ENCODE results near the gene COL25A1.

The COL25A1 gene

GRCh38 chr4:108846568-108846967 is 455.9 kb downstream of the COL25A1 start:
- no peaks in the 10 kb centered on the region for H3K4me1 ChIP-seq (ENCODE audit: control insufficient read depth in 1 of 2, insufficient read depth in 2 of 2, low read length in 2 of 2)
- no peaks in the 10 kb centered on the region for H3K9me3 ChIP-seq (ENCODE audit: control insufficient read depth in 1 of 2, low read length in 2 of 2)
- H3K36me3 ChIP-seq (ENCODE audit: control insufficient read depth in 1 of 2, insufficient read depth in 2 of 2, low read length in 2 of 2) = no peaks in the 10 kb centered on the region

DNA sequence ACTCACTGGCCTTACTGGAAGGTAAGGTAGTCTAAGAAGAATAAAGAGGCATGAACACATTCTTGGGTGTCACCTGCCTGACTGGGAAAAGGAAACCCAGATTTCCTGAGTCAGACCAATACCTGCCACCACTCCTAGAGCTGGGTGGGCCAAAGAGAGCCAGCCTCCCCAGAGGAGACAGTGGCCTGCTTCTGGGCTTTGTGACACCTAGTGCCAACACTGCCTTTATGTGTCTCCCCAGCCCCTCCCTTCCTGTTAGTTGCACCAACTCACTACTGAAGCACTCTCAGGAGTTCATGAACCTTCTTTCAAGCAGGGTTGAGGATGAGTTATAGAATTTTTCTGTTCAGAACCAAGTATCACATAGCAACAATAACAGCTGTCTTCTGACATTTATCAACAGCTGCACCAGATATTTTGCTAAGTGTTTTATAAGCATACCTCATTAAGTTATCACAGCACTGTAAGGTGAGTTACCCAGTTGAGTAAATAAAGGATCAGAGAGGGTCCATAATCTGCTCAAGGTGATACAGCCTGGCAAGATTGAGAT is 462.0 kb downstream of the COL25A1 start:
- no peak overlapping the region for H3K27ac ChIP-seq (ENCODE audit: low read depth, low read length)
- no peaks in the 10 kb centered on the region for H3K9me3 ChIP-seq (ENCODE audit: control insufficient read depth in 1 of 2, low read length in 2 of 2)
- no peaks in the 10 kb centered on the region for H3K4me1 ChIP-seq (ENCODE audit: control insufficient read depth in 1 of 2, insufficient read depth in 2 of 2, low read length in 2 of 2)
- no peaks in the 10 kb centered on the region for H3K27me3 ChIP-seq (ENCODE audit: control insufficient read depth in 1 of 2, insufficient read depth in 2 of 2, low read length in 2 of 2)
- H3K36me3 ChIP-seq (ENCODE audit: control insufficient read depth in 1 of 2, insufficient read depth in 2 of 2, low read length in 2 of 2) = no peaks in the 10 kb centered on the region
- no peak overlapping the region for H3K4me3 ChIP-seq (ENCODE audit: low read depth in 1 of 2, low read length in 2 of 2)
- H3K9ac ChIP-seq (ENCODE audit: low read depth in 1 of 2, low read length in 2 of 2) = no peak overlapping the region

More at GRCh38 chr4:108846568-108846967, 455.9 kb downstream of the COL25A1 start:
- Histone ChIP-seq H3K9ac (ENCODE audit: low read depth in 1 of 2, low read length in 2 of 2) (no peak overlapping the region), H3K27ac (ENCODE audit: low read depth, low read length) (no peak overlapping the region), H3K27me3 (ENCODE audit: control insufficient read depth in 1 of 2, insufficient read depth in 2 of 2, low read length in 2 of 2) (no peaks in the 10 kb centered on the region), H3K4me3 (ENCODE audit: low read depth in 1 of 2, low read length in 2 of 2) (no peak overlapping the region)

DNA sequence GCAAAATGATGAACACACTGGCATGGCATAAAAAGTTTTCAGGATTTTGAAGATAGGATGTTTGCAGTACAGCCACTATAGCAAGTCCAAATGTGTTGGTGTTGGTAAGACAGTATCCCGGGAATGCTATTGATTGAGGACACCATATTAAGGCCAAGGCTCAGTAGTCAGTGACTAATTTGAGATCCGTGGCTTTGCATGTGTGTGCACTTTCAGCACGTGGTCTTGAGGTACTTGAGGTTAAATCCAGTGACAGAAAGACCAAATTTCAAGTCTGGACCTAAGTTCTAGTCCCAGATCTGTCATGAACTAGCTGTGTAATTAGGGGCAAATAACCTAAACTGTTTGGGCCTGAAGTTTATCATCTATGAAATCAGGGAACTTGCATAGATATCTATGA is 463.1 kb downstream of the COL25A1 start:
- H3K4me3 ChIP-seq (ENCODE audit: low read depth in 1 of 2, low read length in 2 of 2) = no peak overlapping the region
- H3K9me3 ChIP-seq (ENCODE audit: control insufficient read depth in 1 of 2, low read length in 2 of 2) = no peaks in the 10 kb centered on the region
- H3K9ac ChIP-seq (ENCODE audit: low read depth in 1 of 2, low read length in 2 of 2) = no peak overlapping the region
- no peaks in the 10 kb centered on the region for H3K27me3 ChIP-seq (ENCODE audit: control insufficient read depth in 1 of 2, insufficient read depth in 2 of 2, low read length in 2 of 2)
- no peak overlapping the region for H3K27ac ChIP-seq (ENCODE audit: low read depth, low read length)
- H3K36me3 ChIP-seq (ENCODE audit: control insufficient read depth in 1 of 2, insufficient read depth in 2 of 2, low read length in 2 of 2) = no peaks in the 10 kb centered on the region
- H3K4me1 ChIP-seq (ENCODE audit: control insufficient read depth in 1 of 2, insufficient read depth in 2 of 2, low read length in 2 of 2) = no peaks in the 10 kb centered on the region

GRCh38 chr4:108838451-108838850 is 464.0 kb downstream of the COL25A1 start:
- Histone ChIP-seq H3K27me3 (ENCODE audit: control insufficient read depth in 1 of 2, insufficient read depth in 2 of 2, low read length in 2 of 2) (no peaks in the 10 kb centered on the region), H3K9me3 (ENCODE audit: control insufficient read depth in 1 of 2, low read length in 2 of 2) (no peaks in the 10 kb centered on the region), H3K27ac (ENCODE audit: low read depth, low read length) (no peak overlapping the region), H3K36me3 (ENCODE audit: control insufficient read depth in 1 of 2, insufficient read depth in 2 of 2, low read length in 2 of 2) (no peaks in the 10 kb centered on the region), H3K4me1 (ENCODE audit: control insufficient read depth in 1 of 2, insufficient read depth in 2 of 2, low read length in 2 of 2) (no peaks in the 10 kb centered on the region), H3K9ac (ENCODE audit: low read depth in 1 of 2, low read length in 2 of 2) (no peak overlapping the region), H3K4me3 (ENCODE audit: low read depth in 1 of 2, low read length in 2 of 2) (no peak overlapping the region)

GRCh38 chr4:108834835-108835384 is 467.5 kb downstream of the COL25A1 start:
- no peak overlapping the region for H3K27ac ChIP-seq (ENCODE audit: low read depth, low read length)

DNA sequence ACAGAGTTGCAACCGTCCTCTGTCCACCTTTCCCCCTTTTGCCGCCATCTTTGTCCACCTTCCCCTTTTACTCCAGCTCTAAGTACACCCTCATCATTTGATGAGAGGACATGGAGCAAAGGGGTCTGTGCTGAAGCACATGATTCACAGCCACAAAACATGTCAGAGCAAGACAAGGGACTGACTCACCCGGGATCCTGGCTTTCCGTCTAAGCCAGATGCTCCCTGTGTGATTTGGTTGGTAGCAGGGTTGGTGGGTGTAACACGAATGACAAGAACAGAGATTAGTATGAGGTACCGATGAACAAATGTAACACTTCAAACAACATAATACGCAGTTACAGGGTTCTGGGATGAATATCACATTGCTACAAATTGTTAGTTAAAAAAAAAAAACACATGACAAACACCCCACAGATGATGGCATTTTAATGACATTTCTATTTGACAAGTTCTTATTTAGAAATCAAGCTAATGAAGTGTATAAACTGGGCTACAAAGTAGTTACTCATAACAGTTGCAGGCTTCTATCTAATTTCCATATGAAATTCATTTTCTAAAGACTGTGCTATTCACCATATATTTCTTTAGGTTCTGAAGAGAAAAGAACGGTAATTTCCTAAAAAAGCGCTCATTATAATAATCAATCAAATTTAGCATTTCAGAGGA is 468.2 kb downstream of the COL25A1 start:
- Histone ChIP-seq H3K4me3 (ENCODE audit: low read depth in 1 of 2, low read length in 2 of 2) (no peak overlapping the region), H3K9me3 (ENCODE audit: control insufficient read depth in 1 of 2, low read length in 2 of 2) (no peaks in the 10 kb centered on the region), H3K4me1 (ENCODE audit: control insufficient read depth in 1 of 2, insufficient read depth in 2 of 2, low read length in 2 of 2) (peaks cover 4 to 12% of the 10 kb centered on the region in 2 donors), H3K27me3 (ENCODE audit: control insufficient read depth in 1 of 2, insufficient read depth in 2 of 2, low read length in 2 of 2) (peaks cover 0 to 3% of the 10 kb centered on the region in 2 donors), H3K9ac (ENCODE audit: low read depth in 1 of 2, low read length in 2 of 2) (no peak overlapping the region), H3K36me3 (ENCODE audit: control insufficient read depth in 1 of 2, insufficient read depth in 2 of 2, low read length in 2 of 2) (no peaks in the 10 kb centered on the region), H3K27ac (ENCODE audit: low read depth, low read length) (no peak overlapping the region)

More at GRCh38 chr4:108834835-108835384, 467.5 kb downstream of the COL25A1 start:
- Histone ChIP-seq H3K9ac (ENCODE audit: low read depth in 1 of 2, low read length in 2 of 2) (no peak overlapping the region), H3K36me3 (ENCODE audit: control insufficient read depth in 1 of 2, insufficient read depth in 2 of 2, low read length in 2 of 2) (no peaks in the 10 kb centered on the region), H3K9me3 (ENCODE audit: control insufficient read depth in 1 of 2, low read length in 2 of 2) (no peaks in the 10 kb centered on the region), H3K4me1 (ENCODE audit: control insufficient read depth in 1 of 2, insufficient read depth in 2 of 2, low read length in 2 of 2) (peaks cover 0 to 8% of the 10 kb centered on the region in 2 donors), H3K4me3 (ENCODE audit: low read depth in 1 of 2, low read length in 2 of 2) (no peak overlapping the region), H3K27me3 (ENCODE audit: control insufficient read depth in 1 of 2, insufficient read depth in 2 of 2, low read length in 2 of 2) (peaks cover 0 to 3% of the 10 kb centered on the region in 2 donors)

GRCh38 chr4:108833046-108833445 is 469.4 kb downstream of the COL25A1 start:
- Histone ChIP-seq H3K9ac (ENCODE audit: low read depth in 1 of 2, low read length in 2 of 2) (no peak overlapping the region), H3K27ac (ENCODE audit: low read depth, low read length) (no peak overlapping the region), H3K4me3 (ENCODE audit: low read depth in 1 of 2, low read length in 2 of 2) (no peak overlapping the region), H3K27me3 (ENCODE audit: control insufficient read depth in 1 of 2, insufficient read depth in 2 of 2, low read length in 2 of 2) (peaks cover 0 to 3% of the 10 kb centered on the region in 2 donors), H3K4me1 (ENCODE audit: control insufficient read depth in 1 of 2, insufficient read depth in 2 of 2, low read length in 2 of 2) (peaks cover 6 to 20% of the 10 kb centered on the region in 2 donors), H3K36me3 (ENCODE audit: control insufficient read depth in 1 of 2, insufficient read depth in 2 of 2, low read length in 2 of 2) (no peaks in the 10 kb centered on the region), H3K9me3 (ENCODE audit: control insufficient read depth in 1 of 2, low read length in 2 of 2) (no peaks in the 10 kb centered on the region)

DNA sequence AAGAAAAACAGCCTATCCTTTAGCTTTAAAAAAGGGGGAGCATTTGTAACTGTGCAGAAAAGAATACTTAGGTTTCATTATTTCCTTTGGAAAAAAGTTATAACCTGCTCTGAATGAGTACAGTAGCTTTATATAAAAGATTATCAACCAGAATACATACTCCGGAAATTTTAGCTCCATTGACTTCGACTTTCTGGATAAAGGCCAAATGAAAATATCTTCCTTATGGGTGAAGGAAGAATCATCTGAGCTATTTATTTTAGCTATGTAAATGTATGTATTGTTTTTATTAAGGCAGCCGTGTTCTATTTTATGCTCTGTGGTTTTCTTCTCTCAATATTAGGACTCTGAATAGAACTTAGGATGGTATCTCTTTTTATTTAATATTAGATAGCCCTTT is 470.6 kb downstream of the COL25A1 start:
- Histone ChIP-seq H3K9ac (ENCODE audit: low read depth in 1 of 2, low read length in 2 of 2) (no peak overlapping the region), H3K27ac (ENCODE audit: low read depth, low read length) (no peak overlapping the region), H3K9me3 (ENCODE audit: control insufficient read depth in 1 of 2, low read length in 2 of 2) (no peaks in the 10 kb centered on the region), H3K4me3 (ENCODE audit: low read depth in 1 of 2, low read length in 2 of 2) (no peak overlapping the region), H3K4me1 (ENCODE audit: control insufficient read depth in 1 of 2, insufficient read depth in 2 of 2, low read length in 2 of 2) (peaks cover 6 to 20% of the 10 kb centered on the region in 2 donors), H3K36me3 (ENCODE audit: control insufficient read depth in 1 of 2, insufficient read depth in 2 of 2, low read length in 2 of 2) (no peaks in the 10 kb centered on the region), H3K27me3 (ENCODE audit: control insufficient read depth in 1 of 2, insufficient read depth in 2 of 2, low read length in 2 of 2) (peaks cover 0 to 3% of the 10 kb centered on the region in 2 donors)

GRCh38 chr4:108831291-108831690 is 471.2 kb downstream of the COL25A1 start:
- no peak overlapping the region for H3K9ac ChIP-seq (ENCODE audit: low read depth in 1 of 2, low read length in 2 of 2)
- no peak overlapping the region for H3K4me3 ChIP-seq (ENCODE audit: low read depth in 1 of 2, low read length in 2 of 2)
- H3K9me3 ChIP-seq (ENCODE audit: control insufficient read depth in 1 of 2, low read length in 2 of 2) = no peaks in the 10 kb centered on the region
- no peak overlapping the region for H3K27ac ChIP-seq (ENCODE audit: low read depth, low read length)
- H3K27me3 ChIP-seq (ENCODE audit: control insufficient read depth in 1 of 2, insufficient read depth in 2 of 2, low read length in 2 of 2) = peaks cover 0 to 3% of the 10 kb centered on the region in 2 donors
- peaks cover 6 to 20% of the 10 kb centered on the region in 2 donors for H3K4me1 ChIP-seq (ENCODE audit: control insufficient read depth in 1 of 2, insufficient read depth in 2 of 2, low read length in 2 of 2)
- H3K36me3 ChIP-seq (ENCODE audit: control insufficient read depth in 1 of 2, insufficient read depth in 2 of 2, low read length in 2 of 2) = no peaks in the 10 kb centered on the region

GRCh38 chr4:108830509-108831244 is 471.8 kb downstream of the COL25A1 start:
- Histone ChIP-seq H3K9me3 (ENCODE audit: control insufficient read depth in 1 of 2, low read length in 2 of 2) (no peaks in the 10 kb centered on the region), H3K4me3 (ENCODE audit: low read depth in 1 of 2, low read length in 2 of 2) (no peak overlapping the region), H3K27me3 (ENCODE audit: control insufficient read depth in 1 of 2, insufficient read depth in 2 of 2, low read length in 2 of 2) (peaks cover 0 to 3% of the 10 kb centered on the region in 2 donors), H3K4me1 (ENCODE audit: control insufficient read depth in 1 of 2, insufficient read depth in 2 of 2, low read length in 2 of 2) (peaks cover 6 to 20% of the 10 kb centered on the region in 2 donors), H3K27ac (ENCODE audit: low read depth, low read length) (no peak overlapping the region), H3K9ac (ENCODE audit: low read depth in 1 of 2, low read length in 2 of 2) (no peak overlapping the region), H3K36me3 (ENCODE audit: control insufficient read depth in 1 of 2, insufficient read depth in 2 of 2, low read length in 2 of 2) (no peaks in the 10 kb centered on the region)
